ENCODE measurements around the gene DCC.

Gene DCC

DNA sequence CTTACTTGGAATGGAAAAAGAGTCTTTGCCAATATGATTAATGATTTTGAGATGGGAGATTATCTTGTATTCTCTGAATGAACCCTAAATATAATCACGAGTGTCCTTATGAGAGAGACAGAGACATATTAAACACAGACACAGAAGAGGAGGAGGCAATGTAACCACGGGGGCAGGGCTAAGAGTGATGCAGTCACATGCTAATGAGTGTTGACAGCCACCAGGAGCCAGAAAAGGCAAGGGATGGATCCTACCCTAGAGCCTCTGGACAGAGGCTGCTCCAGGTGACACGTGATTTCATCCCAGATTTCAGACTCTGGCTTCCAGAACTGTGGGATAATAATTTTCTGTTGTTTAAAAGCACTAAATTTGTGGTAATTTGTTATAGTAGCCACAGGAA, 1204.9 kb downstream of the DCC start:
- DNase-seq: no peak

- no peak for DNase-seq
Measured at GRCh38 chr18:53551868-53552426, 1212.0 kb downstream of the DCC start.

GRCh38 chr18:53553030-53553429, 1213.0 kb downstream of the DCC start:
- no peak for DNase-seq

DNA sequence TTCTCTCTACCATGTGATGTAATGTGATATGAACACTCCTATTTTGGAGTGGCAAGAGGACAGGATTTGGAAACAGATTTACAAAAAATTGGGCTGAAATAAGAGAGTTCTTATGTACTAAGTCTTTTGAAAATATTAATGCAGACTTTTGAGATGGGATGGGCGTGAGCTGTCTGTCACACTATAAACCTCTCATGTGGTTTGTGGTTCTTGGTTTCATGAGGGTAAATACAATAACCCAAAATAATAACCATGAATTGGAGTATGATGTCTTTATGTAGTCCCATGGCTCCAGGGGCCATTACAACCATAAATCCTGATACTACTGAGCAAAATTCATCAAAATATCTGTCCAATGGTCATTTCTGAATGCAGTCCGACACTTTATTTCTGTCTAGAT, 1216.5 kb downstream of the DCC start:
- no peak for DNase-seq

- DNase-seq: no peak
Measured at GRCh38 chr18:53560546-53560945, 1220.5 kb downstream of the DCC start.

- no peak for DNase-seq
Measured at GRCh38 chr18:53566626-53567025, 1226.6 kb downstream of the DCC start.

DNA sequence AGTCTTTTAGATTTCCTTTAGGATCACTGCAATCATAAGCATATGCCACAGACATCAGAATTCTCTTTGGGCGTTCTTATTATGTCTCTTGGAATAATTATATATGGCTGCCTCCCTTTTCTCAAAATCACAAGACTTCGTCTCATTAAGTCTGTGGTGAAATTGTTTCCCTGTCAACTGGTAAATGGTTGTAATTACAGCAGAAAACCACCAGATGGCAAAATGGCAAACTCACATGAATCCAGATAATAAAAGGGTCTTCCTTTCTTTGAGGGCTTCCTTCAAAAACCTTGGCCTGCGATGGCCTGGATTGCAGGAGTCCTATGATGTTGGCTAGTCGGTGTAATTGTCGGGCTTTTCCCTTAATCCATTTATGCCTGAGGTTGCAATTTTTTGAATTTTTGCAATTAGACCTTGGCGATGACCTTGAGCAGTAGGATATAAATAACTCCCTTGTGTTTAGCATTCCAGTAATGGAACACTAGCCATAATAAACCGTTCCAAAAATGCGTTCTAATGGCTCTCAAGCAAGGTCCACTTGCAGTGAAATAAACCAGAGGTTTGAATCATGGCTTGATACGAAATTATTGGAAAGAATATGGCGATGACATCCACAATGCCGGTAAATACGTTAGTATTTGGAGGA, 1228.1 kb downstream of the DCC start:
- DNase-seq: no peak

Data from NK-92 treated with Interleukin-12 subunit alpha and Interleukin-12 subunit beta, amount 100 ng/mL, for 24 hours (cell line).